ENCODE measurements around the gene TELO2. TPM values are rescaled to one million over a fixed set of nuclear protein-coding genes. Genes with fewer than 3 reads are reported as not detected.

Gene TELO2
- total and polyA plus RNA-seq, 2 donors (not counting 3 experiments of a cell fraction or from before 2014, with no cell fraction given), result 30.7 to 61.6 TPM

DNA sequence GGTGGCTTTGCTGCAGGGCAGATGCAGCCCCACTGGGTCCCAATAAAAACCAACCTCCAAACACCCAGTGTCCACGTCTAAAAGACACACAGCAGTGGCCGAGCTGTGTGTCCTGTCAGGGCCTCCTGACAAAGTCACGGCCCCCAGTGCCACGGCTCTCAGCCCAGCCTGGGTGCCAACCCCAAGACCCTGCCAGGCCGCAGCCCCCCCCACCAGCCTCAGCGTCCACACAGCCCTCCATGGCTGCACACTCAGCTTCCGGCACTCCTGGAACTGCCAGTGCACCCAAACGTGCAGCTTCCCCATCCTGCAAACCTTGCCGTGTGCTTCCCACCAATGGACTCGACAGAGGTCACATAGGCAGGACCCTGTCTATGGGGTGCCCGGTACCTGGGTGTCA is 45.2 kb upstream of the TELO2 start:
- POLR2A ChIA-PET, result no interaction called here
- peaks cover 0 to 32% of the 10 kb centered on the region in 2 experiments for H3K36me3 ChIP-seq (ENCODE audit: control insufficient read depth in 2 of 2, extremely low read depth in 1 of 2, insufficient read depth in 2 of 2, low read length in 2 of 2)
- intact Hi-C loops (cut with micrococcal nuclease), result no loop called here
- no peak overlapping the region for H3K4me2 ChIP-seq (ENCODE audit: insufficient read depth, low read length)
- H3K4me1 ChIP-seq (ENCODE audit: control insufficient read depth, extremely low read depth, insufficient read depth, low read length), result no peaks in the 10 kb centered on the region
- H3K9ac ChIP-seq (replicated peaks; ENCODE audit: extremely low read depth, insufficient read depth, low read length), result no peak overlapping the region
- dilution Hi-C loops (cut with MboI; ENCODE audit: extremely low pct_ligation_motif_present, low sequenced_read_pairs), result no loop called here
- H2AFZ ChIP-seq (ENCODE audit: low read depth, low read length), result no peak overlapping the region
- no peaks in the 10 kb centered on the region for H4K20me1 ChIP-seq (replicated peaks; ENCODE audit: control insufficient read depth, extremely low read depth, insufficient read depth, low read length)
- no TSS peak for BruUV-seq (replicated peaks)
- CTCF ChIA-PET, result no interaction called here
- no peaks in the 10 kb centered on the region for H3K27me3 ChIP-seq (ENCODE audit: control insufficient read depth in 2 of 2, insufficient read depth in 2 of 2, low read length in 2 of 2)
- no peaks in the 10 kb centered on the region for H3K9me3 ChIP-seq (replicated peaks; ENCODE audit: control insufficient read depth, insufficient read depth, low read length)
- no peaks in the 10 kb centered on the region for H3K9me1 ChIP-seq (replicated peaks; ENCODE audit: control insufficient read depth, extremely low read depth, insufficient read depth, low read length)
- H3K4me3 ChIP-seq (replicated peaks in 1 of 3; ENCODE audit: insufficient read depth in 1 of 3, low read depth in 1 of 3, low read length in 3 of 3), result no peak overlapping the region
- TF ChIP-seq CTCF (IDR thresholded peaks at IDR 0.05; ENCODE audit: extremely low read depth in 1 of 2, insufficient read depth in 1 of 2, low read depth in 1 of 2, low read length in 2 of 2) (no peak), FOS (IDR thresholded peaks at IDR 0.05; ENCODE audit: borderline replicate concordance, insufficient read depth, low read length) (no peak), JUN (IDR thresholded peaks at IDR 0.05; ENCODE audit: borderline replicate concordance, insufficient read depth, insufficient read length, low read depth) (no peak), MYC (IDR thresholded peaks at IDR 0.05; ENCODE audit: low read depth, low read length) (no peak), EZH2 (IDR thresholded peaks at IDR 0.05; ENCODE audit: borderline replicate concordance, low read depth, low read length, severe bottlenecking) (no peak), GATA2 (IDR thresholded peaks at IDR 0.05; ENCODE audit: insufficient read depth, insufficient read length, low read depth, low read length) (no peak), POLR2AphosphoS5 (IDR thresholded peaks at IDR 0.05; ENCODE audit: insufficient read depth, low read depth, low read length) (no peak), POLR2A (IDR thresholded peaks at IDR 0.05; ENCODE audit: low read depth, low read length) (no peak)
- TF ChIP-seq, protein P1, sequence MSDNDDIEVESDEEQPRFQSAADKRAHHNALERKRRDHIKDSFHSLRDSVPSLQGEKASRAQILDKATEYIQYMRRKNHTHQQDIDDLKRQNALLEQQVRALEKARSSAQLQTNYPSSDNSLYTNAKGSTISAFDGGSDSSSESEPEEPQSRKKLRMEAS (IDR thresholded peaks at IDR 0.05; ENCODE audit: insufficient read depth, insufficient read length), result no peak
- no peak overlapping the region for H3K27ac ChIP-seq (ENCODE audit: insufficient read depth, low read depth, low read length)
- H3K79me2 ChIP-seq (ENCODE audit: control insufficient read depth, insufficient read depth, low read length), result no peaks in the 10 kb centered on the region
- FAIRE-seq (no peak), DNase-seq (ENCODE audit: low read depth, low spot score) (no peak)

Measured in endothelial cell of umbilical vein (primary cell).